ENCODE measurements around the gene PDP2.

PDP2 gene

GRCh38 chr16:66904846-66905632, 24.7 kb downstream of the PDP2 start:
- no peak for DNase-seq

- no peak for DNase-seq
These were observed 25.6 kb downstream of the PDP2 start for GRCh38 chr16:66905633-66906539.

GRCh38 chr16:66906916-66907836, 26.9 kb downstream of the PDP2 start:
- no peak for DNase-seq

- DNase-seq: no peak
These were observed 27.8 kb downstream of the PDP2 start for GRCh38 chr16:66908116-66908515.

GRCh38 chr16:66908762-66909559, 28.6 kb downstream of the PDP2 start:
- DNase-seq: no peak

GRCh38 chr16:66910175-66910940, 30.0 kb downstream of the PDP2 start:
- no peak for DNase-seq

GRCh38 chr16:66911112-66911511, 30.8 kb downstream of the PDP2 start:
- DNase-seq: no peak

GRCh38 chr16:66911801-66912200, 31.5 kb downstream of the PDP2 start:
- DNase-seq: no peak

GRCh38 chr16:66913081-66913480, 32.8 kb downstream of the PDP2 start:
- no peak for DNase-seq

GRCh38 chr16:66913711-66914110, 33.4 kb downstream of the PDP2 start:
- no peak for DNase-seq

- DNase-seq: no peak
These were observed 34.2 kb downstream of the PDP2 start for GRCh38 chr16:66914541-66914940.

GRCh38 chr16:66915041-66915440, 34.7 kb downstream of the PDP2 start:
- no peak for DNase-seq

GRCh38 chr16:66916518-66916917, 36.2 kb downstream of the PDP2 start:
- no peak for DNase-seq

- no peak for DNase-seq
These were observed 37.4 kb downstream of the PDP2 start for GRCh38 chr16:66917741-66918140.

- no peak for DNase-seq
These were observed 38.0 kb downstream of the PDP2 start for GRCh38 chr16:66918355-66918754.

GRCh38 chr16:66918803-66919568, 38.7 kb downstream of the PDP2 start, which contains the start of gene CDH16:
Gene CDH16, minus strand, starts transcription at chr16:66918885. Its CDS starts 820 bp downstream, at chr16:66918065.
- no peak for DNase-seq

- no peak for DNase-seq
These were observed 39.4 kb downstream of the PDP2 start for GRCh38 chr16:66919569-66920298.

- no peak for DNase-seq
These were observed 39.9 kb downstream of the PDP2 start for GRCh38 chr16:66920299-66920590.

GRCh38 chr16:66920924-66921680, 40.8 kb downstream of the PDP2 start:
- no peak for DNase-seq
